Lung microvascular endothelial cell (primary cell): ENCODE results near the gene AMPD3. TPM values are rescaled to one million over a fixed set of nuclear protein-coding genes. Genes with fewer than 3 reads are reported as not detected.

ENCODE experiments used
- DNase-seq, 2 donors: peaks; one replicate each; pipeline versions ENCODE4 v3.0.0 to v3.0.0-alpha.2; 2010; ENCODE audit warnings: low read depth in 2 of 2
- total RNA-seq: library from RNA; depleted of rRNA; stranded (reverse); fragments of >200 nt; gene quantifications from 2 replicates; pipeline ENCODE4 v1.2.1, GENCODE V29; 2014

The AMPD3 gene
- 1.1 and 6.5 TPM in 2 replicates for total RNA-seq

- DNase-seq = peak; percentile 17 to 87
These were observed at the start of gene AMPD3 for GRCh38 chr11:10454878-10455631. Gene AMPD3, plus strand, starts transcription at chr11:10455264. Its CDS starts 6,256 bp downstream, at chr11:10461520.

- DNase-seq = peak; percentile 92 to 95
These were observed 49.0 kb upstream of the AMPD3 start for GRCh38 chr11:10405865-10406592.

GRCh38 chr11:10407055-10407454 is 48.0 kb upstream of the AMPD3 start:
- DNase-seq = peak; percentile 71 to 80

- peak in 1 of 2 donors; percentile 23 for DNase-seq
These were observed 47.0 kb upstream of the AMPD3 start for GRCh38 chr11:10407749-10408685.

- no peak for DNase-seq
These were observed 45.8 kb upstream of the AMPD3 start for GRCh38 chr11:10409207-10409661.

- no peak for DNase-seq
These were observed 44.8 kb upstream of the AMPD3 start for GRCh38 chr11:10410106-10410843.

- DNase-seq = no peak
These were observed 44.2 kb upstream of the AMPD3 start for GRCh38 chr11:10410844-10411200.

- no peak for DNase-seq
These were observed 42.8 kb upstream of the AMPD3 start for GRCh38 chr11:10412266-10412665.

GRCh38 chr11:10413268-10413667 is 41.8 kb upstream of the AMPD3 start:
- peak; percentile 62 to 72 for DNase-seq

GRCh38 chr11:10414181-10414580 is 40.9 kb upstream of the AMPD3 start:
- DNase-seq = peak in 1 of 2 donors; percentile 14

GRCh38 chr11:10414659-10415058 is 40.4 kb upstream of the AMPD3 start:
- peak in 1 of 2 donors; percentile 74 for DNase-seq

GRCh38 chr11:10415817-10416392 is 39.2 kb upstream of the AMPD3 start:
- DNase-seq = no peak

- no peak for DNase-seq
These were observed 36.7 kb upstream of the AMPD3 start for GRCh38 chr11:10418259-10418949.

GRCh38 chr11:10418950-10419310 is 36.1 kb upstream of the AMPD3 start:
- no peak for DNase-seq

- no peak for DNase-seq
These were observed 28.6 kb upstream of the AMPD3 start for GRCh38 chr11:10426475-10426874.

GRCh38 chr11:10428453-10428852 is 26.6 kb upstream of the AMPD3 start:
- DNase-seq = no peak

- no peak for DNase-seq
These were observed 25.5 kb upstream of the AMPD3 start for GRCh38 chr11:10429526-10429925.

- DNase-seq = no peak
These were observed 22.6 kb upstream of the AMPD3 start for GRCh38 chr11:10432493-10432892.

GRCh38 chr11:10432971-10433370 is 22.1 kb upstream of the AMPD3 start:
- DNase-seq = no peak

- DNase-seq = peak in 1 of 2 donors; percentile 23
These were observed 18.8 kb upstream of the AMPD3 start for GRCh38 chr11:10436224-10436623.
